HS-5 (cell line): ENCODE data around the gene IGFBP4.

Experiments
- DNase-seq: peaks from one replicate; pipeline ENCODE4 v3.0.0-alpha.2; 2012; ENCODE audit warnings: low read depth

IGFBP4 gene

DNA sequence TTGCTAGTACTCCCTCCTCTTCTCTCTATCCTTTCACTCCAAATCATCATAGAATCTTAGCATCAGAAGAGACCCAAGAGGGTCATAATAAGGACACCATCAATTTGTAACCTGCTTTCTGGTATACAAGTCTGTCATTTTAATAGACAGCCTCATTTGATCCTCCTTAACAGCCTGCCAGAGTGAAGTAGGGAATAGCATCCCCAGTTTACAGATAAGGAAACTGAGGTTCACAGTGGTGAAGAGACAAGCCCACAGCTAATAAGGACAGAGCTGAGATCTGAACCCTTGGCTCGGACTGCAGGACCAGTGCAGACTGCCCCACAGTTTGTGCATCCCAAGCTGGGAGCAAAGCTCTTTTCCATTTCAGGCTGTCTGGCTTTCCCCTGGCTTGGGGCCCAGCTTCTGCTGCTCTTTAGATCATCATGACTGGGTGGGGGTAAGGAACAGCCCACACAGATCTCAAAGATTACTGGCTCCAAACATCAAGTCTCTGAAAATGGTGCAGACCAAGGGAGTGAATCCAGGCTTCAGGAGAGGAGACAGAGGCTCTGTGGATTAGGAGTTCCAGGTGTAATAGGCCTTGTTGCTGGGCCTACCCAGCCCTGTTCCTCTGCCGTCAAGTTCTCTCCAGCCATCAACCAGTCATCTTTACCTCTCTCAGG, 10.3 kb upstream of the IGFBP4 start:
- DNase-seq, result no peak

DNA sequence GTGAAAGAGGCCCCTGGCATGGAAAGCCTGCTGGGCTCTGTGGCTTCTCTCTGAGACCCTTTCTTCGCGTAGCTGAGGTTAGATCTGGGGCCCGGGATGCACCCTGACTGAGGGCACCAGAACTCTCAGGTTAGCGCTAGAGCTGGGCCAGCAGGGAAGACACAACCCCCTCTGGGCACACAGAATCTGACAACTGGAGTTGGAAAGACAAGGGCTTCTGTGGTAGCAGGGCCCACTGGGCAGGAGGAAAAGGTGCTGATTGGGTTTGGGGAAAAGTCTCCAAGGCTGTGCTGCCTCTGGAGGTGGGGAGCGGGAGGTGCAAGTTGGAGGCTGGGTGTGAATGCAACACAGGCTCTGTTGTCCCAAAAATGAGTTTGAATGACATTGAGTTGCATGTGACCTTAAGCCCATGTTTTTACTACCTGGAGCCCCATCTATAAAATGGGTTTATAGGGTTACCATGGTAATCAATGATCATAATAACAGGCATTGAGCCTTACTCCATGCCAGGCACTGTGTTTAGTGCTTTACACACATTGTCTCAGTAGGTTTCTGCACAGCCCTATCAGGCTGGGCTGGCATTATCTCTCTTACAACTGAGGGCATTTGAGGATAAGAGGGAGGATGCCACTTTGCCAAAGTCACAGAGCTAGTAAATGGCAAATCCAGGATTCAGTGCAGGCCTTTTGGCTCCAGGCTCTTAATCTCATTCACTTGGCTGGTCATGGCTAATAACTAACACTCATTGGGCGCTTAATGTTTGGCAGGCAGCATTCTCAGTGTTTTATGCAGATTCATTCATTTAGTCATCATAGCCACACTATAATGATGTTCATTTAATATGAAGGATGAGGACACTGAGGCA, 9.5 kb upstream of the IGFBP4 start:
- no peak for DNase-seq

DNA sequence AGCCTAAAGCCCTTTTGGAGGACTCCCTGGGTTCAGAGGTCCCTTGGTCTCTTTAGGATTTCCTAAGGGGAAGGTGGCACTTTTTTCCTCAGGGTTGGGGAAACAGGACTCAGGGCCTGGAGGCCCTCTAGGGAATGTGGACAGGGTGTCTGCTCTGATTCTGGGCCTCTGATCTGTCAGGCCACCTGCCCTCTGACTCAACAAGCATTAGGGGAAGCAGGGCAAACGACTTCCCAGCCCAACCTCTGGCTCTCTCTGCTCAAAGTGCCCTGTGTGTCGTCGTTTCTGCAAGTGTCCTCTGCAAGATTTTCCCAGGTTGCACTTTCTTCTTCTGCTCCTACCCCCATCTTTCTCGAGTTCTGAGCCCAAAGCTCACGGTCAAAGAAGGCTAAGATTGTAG, 6.6 kb upstream of the IGFBP4 start:
- no peak for DNase-seq

DNA sequence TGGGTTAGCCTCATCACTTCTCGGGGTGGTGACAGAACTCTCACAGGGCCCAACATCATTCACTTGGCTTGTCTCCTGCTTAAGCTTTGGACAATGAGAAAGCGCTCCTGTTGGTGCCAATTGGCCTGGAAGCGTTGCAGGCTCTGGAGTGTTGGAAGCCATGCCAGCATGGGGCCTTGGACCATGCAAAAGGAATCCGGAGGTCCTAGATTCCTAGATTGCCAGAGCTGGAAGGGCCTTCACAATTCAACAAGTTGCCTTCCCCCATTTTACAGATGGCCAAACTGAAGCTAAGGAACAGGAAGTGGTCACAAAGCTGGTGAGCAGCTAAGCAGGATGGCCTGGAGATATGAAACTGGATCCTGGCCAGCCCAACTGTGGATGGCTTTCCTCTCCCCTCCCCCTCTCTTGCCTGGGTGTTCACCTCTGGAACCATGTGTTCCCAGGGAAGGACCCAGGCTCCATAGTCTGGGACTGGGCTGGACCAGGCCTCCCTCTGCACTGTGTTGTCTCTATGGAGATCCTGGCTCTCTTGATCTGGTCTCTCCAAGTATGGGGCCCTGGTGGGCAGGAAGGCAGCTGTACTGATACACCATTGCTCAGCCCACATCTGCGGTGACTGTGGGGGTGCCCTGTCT, 6.0 kb upstream of the IGFBP4 start:
- DNase-seq, result no peak

DNA sequence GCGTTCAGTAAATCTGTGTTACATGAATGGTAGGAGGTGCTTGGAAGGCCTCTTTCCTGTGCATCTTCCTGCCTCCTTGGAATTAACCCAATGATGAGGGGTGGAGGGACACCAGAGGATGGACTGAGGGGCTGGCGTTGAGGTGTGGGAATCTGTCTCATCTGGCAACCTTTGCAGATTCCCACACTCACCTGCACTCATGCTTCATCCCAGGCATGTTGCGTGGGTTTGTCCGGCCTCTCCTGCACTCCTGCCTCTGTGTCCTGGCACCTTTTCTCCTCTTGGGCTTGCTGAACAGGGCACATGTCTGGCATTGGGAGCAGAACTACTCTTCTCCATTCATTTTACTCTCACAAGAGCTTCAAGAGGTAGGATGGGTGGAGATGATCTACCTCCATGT, 3.1 kb upstream of the IGFBP4 start:
- no peak for DNase-seq

DNA sequence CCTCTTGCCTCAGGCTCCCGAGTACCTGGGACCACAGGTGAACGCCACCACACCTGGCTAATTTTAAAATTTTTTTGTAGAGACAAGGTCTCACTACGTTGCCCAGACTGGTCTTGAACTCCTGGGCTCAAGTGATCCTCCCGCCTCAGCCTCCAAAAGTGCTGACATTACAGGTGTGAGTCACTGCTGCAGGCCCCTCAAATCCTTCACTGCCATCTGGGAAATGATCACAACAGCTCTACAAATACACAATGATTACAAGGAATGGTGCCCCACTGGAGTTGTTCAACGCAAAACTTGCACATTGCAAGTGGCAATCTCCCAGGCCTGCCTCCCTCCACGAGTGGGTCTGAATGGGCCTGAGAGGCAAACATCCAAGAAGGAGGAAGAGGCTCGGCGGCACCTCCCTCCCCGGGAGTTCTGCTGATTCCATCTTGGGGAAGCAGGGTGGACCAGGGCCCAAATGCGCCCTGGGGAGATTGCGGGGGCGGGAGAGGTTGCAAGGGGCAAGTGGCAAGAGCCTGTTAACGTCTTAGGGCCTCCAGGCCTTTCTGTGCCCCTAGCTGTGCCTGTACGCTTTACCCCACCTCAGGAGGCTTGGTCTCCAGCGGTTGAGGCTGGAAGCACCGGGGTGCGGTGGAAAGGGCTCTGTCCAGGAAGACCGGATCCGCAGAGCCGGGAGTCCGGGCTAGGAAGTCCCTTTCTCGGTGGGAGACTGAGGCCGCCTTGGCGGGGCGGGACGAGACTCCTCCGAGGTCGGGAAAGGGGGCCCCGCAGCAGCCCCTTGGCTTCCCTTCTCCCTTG, 656 bp upstream of the IGFBP4 start:
- DNase-seq, result no peak

DNA sequence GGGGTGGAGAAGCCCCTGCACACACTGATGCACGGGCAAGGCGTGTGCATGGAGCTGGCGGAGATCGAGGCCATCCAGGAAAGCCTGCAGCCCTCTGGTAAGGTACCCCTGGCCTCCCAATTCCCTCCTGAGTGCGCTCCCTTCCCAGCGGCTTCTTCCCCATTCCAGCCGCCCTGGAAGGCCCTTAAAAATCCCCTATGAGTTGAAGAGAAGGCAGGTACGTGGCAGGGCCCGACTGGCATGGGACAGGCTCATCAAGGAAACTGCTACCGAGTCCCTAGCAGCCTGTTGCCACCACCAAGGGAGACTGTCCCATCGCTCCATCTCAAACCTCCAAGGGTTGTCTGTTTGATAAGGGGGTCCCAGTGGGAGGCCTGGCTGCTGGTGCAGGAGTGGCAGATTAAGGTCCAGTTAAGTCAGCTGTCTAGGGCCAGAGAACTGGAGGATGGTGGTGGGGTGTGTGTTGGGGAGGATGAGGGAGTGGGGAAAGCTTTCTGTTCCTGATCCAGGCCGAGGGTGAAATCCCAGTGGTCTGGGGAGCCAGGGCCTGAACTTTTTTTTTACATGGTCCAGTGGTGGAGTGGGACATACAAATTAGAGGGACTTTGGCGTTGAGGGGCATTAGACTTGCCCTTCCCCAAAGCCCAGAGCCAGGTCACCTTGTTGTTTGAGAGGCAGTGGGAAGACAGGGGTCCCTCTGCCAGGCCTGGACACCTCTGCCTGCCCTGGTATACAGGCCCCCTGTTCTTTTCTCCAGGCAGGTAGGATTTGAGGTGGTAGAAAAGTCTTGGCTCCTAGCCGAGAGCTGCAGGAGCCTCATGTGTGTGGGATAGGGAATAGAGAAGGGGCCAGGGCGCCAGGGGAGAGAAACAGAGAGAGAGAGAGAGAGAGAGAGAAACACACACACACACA, 994 bp downstream of the IGFBP4 start:
- DNase-seq, result no peak

DNA sequence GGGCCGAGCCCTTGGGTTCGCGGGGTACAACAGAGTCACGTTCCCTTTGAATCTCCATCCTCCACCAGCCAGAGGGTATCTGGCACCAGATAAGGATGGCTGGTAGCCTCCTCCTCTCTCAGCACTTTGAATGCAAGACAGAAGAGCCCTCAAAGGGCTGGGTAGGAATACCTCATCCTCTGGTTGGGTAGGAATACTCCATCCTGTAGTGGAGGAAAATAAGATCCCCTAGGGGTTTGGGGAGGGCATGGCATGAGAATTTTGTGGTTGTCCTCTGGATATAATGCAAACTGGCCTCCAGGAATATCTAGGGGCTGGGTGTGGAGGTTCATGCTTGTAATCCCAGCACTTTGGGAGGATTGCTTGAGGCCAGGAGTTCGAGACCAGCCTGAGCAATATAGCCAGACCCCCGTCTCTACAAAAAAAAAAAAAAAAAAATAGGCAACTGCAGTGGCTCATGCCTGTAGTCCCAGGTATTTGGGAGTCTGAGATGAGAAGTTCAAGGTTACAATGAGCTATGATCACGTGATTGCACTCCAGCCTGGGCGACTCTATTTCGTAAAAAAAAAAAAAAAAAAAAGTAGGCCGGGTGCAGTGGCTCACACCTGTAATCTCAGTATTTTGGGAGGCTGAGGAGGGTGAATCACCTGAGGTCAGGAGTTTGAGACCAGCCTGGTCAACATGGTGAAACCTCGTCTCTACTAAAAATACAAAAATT, 2.7 kb downstream of the IGFBP4 start:
- DNase-seq, result no peak

DNA sequence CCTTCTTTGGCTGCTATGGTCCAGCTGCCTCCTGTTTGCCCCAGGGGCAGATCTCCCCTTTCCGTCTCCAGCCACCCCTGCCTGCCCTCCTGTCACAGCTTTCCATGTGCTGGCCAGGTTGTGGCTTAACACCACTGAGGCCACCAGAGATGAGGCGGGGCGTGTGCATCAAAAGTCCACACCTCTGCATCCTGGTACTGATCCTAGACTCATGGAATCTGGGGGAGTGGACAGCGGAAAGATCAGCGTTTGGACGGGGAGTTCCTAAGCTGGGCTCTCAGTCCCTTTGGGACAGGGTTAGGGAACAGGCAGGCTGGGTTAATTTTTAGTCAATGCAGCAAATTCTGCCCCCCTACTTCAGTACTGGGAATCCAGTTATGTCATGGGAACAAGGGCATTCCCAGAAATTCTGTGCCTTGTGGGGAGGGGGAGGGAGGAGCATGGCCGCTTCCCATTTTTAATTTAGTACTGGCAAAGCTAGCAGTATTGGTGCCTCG, 3.9 kb downstream of the IGFBP4 start:
- no peak for DNase-seq

DNA sequence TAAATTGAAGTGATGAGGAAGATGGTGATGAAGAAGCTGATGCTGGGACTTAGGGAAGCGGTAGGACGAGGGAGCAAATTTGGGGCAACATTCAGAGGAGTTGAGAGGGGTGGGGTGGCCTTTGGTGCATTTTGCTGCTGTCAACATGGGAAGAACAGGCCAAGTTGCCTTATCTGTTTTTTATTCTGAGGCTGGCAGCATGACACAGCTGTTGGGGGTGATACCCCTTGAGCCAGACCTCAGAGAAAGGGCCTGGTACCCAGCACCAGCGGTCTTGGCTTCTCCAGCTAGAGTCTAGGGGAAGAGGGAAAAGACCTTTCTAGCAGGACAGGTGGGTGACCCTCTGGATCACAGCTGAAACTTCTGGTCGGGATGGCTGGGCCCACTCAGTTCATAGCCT, 4.6 kb downstream of the IGFBP4 start:
- DNase-seq, result no peak

DNA sequence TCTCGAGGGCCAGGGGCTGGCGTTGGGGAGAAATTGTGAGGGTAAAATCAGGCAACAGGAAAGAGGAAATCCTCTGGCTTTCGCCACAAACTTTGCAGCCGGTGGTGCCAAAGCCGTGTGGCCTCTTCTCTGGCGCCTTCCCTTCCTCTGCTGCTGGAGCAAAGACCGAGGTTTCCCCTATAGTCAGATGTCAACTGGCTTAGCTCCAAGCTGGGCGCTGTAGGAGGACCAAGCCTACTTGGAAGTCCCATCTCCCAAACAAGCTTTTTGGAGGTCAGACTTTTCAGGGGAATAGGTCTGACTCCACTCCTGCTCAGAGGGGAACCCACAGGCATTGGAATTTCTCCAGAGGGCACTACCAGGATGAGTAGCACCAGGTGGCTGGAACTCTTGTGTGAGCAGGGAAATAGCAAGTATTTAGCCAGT, 5.0 kb downstream of the IGFBP4 start:
- DNase-seq, result no peak

DNA sequence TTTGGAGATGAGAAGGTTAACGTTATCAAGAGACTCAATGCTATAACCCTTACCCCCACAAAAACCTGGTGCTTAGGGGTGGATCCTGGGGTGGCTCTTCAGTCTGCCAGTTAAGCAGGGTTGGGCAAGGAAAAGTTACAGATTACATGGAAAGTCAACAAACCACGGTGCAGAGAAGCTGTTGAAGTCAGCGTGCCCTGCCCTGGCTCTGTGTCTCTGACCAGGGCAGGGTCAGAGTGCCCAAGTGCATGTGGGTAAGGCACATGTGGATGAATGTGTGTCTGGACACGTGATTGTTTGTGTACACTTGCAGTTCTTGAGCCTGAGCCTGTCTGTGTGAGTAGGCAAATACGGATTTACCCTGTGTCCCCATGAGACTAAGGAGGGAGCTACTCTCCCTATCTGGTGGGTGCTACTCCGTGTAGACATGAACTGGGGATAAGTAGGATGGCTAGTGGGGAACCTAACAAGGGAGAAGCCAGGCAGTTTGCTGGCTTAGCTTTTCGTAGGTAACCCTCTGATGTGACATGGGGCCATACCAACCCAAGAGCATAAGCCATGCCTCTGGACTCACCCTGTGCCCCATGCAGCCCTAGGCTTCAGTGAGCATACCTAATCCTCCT, 5.5 kb downstream of the IGFBP4 start:
- no peak for DNase-seq

DNA sequence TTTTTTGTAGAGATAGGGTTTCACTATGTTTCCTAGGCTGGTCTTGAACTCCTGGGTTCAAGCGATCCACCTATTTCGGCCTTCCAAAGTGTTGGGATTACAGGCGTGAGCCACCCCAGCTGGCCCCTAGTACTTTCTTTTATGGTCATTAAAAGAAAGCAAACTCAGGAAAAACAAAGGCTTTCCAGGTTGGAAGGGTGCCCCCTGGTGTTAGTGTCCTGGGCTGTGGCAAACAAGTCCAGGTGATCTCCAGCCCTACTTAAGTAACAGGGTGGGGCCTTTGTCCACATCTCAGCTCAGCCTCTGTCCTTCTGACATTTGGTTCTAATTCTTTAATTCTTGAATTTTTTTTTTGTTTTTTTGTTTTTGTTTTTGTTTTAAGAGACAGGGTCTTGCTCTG, 6.9 kb downstream of the IGFBP4 start:
- DNase-seq, result no peak

DNA sequence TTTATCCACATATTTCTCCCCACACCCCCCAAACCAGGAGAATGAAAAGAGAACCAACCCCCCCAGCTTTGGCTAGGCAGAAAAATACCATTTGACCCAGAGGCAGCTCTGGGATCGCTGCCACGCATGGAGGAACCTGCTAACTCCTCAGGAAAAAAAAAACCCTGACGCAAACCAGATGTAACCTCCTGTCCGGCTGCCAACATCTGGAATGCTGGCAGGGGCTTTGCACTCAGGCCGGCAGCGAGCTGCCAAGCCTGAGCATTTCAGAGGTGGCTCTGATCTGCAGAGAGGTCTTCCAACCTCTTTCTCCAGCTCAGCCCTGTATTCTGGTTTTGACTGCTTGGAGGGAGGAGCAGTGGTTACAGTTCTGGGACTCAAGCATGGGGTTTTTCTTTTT, 8.2 kb downstream of the IGFBP4 start:
- DNase-seq, result no peak

DNA sequence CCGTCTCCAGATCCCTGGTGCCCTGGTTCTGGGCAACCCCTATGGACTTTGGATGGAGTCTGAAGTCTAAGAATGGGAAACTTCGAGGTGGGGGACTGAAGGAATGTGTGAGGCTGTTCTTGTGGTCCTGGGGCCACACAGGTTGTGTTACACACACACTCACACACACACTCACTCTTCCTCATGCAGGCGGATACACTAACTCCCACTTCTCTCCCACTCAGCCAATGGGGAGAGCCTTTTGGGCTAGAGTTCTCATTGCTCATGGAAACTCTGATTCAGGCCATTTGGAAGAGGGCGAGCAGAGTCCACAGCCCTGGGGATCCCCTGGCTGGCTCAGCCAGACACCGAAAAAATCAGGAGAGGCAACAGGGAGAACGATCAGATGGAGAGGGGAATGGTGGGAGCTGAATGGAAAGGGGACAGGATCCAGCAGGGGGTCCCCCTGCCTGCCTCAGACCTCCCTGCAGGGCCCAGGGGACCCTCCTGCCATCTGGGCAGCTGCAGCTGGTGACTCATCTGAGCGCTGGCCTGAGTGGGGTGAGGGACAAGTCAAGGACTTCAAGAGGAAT, 9.1 kb downstream of the IGFBP4 start:
- DNase-seq, result no peak

DNA sequence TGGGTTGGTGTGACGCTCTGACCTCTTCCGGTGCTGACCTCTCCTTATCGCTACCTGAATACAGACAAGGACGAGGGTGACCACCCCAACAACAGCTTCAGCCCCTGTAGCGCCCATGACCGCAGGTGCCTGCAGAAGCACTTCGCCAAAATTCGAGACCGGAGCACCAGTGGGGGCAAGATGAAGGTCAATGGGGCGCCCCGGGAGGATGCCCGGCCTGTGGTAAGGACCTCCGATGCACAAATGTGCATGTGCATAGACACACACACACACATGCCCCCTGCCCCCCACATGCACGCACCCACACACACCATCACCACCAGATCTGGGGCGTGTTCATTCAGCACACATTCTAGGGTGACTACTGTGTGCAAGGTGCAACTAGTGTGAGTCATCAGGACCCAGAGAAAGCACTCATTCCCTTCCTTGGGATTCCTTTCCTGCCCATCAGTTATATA, 9.7 kb downstream of the IGFBP4 start:
- no peak for DNase-seq

DNA sequence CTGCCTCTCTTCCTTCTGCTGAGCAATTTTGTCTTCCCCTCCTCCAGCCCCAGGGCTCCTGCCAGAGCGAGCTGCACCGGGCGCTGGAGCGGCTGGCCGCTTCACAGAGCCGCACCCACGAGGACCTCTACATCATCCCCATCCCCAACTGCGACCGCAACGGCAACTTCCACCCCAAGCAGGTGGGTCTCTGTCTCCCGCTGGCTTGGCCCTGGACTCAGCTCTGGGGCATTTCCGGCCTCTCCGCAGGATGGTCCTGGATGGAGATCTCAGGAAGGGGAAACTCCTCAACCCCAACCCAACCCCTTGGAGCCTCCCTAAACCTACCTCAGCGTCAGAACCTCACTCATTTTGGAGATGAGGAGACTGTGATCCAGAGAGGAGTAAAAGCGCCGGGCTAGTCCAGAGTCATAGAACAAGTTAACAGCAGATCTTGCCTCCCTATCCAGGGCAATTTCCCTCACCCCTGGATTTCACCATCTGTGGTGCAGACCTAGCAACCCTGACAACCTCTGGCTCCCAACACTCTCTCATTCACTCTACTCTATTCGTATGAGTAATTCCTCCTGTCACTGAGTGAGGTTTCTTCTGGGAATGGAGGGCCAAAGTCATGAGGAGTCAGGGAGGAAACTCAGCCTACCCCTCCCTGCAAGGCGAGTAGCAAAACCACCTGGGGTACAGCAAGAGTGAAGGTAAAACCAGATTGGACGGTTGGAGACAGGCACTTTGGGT, 10.8 kb downstream of the IGFBP4 start:
- DNase-seq, result no peak

DNA sequence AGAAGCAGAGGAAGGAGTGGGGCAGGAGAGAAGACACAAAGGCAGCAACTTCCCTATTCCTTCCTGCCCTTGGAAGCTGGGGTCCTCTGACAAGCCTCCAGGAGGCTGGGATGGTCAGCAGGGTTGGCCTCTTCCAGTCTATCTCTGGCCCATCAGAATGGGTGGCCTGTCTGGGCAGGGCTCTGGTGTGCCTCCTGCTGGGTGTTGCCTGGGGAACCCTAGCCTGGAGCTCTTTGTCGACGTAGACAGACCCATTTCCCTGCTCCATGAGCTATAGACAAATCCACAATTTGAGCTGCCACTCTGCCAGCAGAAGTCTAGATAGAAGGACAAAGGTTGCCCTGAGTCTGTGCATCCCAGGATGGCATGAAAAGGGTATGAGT, 11.4 kb downstream of the IGFBP4 start:
- no peak for DNase-seq
